Colonic mucosa (tissue), 4 donors: Measurements from ENCODE around the gene ENTR1. TPM values are rescaled to one million over a fixed set of nuclear protein-coding genes. Genes with fewer than 3 reads are reported as not detected.

Experiments used
- DNase-seq: peaks from one replicate; pipeline ENCODE4 v3.0.0-alpha.2; 2020
- H3K27ac ChIP-seq: fragments of 200-600 bp; one replicate; pipeline ENCODE4 v1.8.0; 2021
- H3K27me3 ChIP-seq: fragments of 200-600 bp; one replicate; pipeline ENCODE4 v1.8.0; 2021
- H3K36me3 ChIP-seq: fragments of 200-600 bp; one replicate; pipeline ENCODE4 v1.8.0; 2021
- H3K4me1 ChIP-seq: fragments of 200-600 bp; one replicate; pipeline ENCODE4 v1.8.0; 2021; ENCODE audit warnings: mild to moderate bottlenecking
- H3K4me3 ChIP-seq: fragments of 200-600 bp; one replicate; pipeline ENCODE4 v1.8.0; 2021
- H3K9ac ChIP-seq, 2 donors: one replicate each; pipeline ENCODE4 v1.7.0; 2013; ENCODE audit warnings: control low read depth in 2 of 2, low read depth in 2 of 2, low read length in 2 of 2
- H3K9me3 ChIP-seq: fragments of 200-600 bp; one replicate; pipeline ENCODE4 v1.8.0; 2021
- CTCF ChIP-seq: fragments of 200-600 bp; IDR thresholded peaks from one replicate; pipeline ENCODE4 v1.8.0; 2022; ENCODE audit warnings: antibody characterized with exemption, mild to moderate bottlenecking
- intact Hi-C: fragments of 100-400 bp; cut with DNase I; formaldehyde crosslinking; loops from one replicate; pipeline ENCODE4 v1.14.1; 2022
- total RNA-seq, 2 donors: library from RNA; stranded (reverse); fragmentation: NEBNext Ultra II Directional in 1 of 2; extraction: Animal tissue kit (Norgen Biotek cat#: 25700) in 1 of 2; gene quantifications; one replicate each; pipeline ENCODE4 v1.2.1, GENCODE V29; 2021
- donor health status: healthy.
- donor health status: DM: no; HTN: no; CAD: no.
- donor health status: DM: no; HTN: no; CAD: no.

Gene ENTR1
- total RNA-seq, 2 donors from 2014 or later = 24.5 to 48.4 TPM

- no peak overlapping the region for H3K4me3 ChIP-seq
- TF ChIP-seq CTCF = no peak
- H3K36me3 ChIP-seq = no peaks in the 10 kb centered on the region
- no peaks in the 10 kb centered on the region for H3K9me3 ChIP-seq
- no peak overlapping the region for H3K9ac ChIP-seq
- intact Hi-C loops = no loop called here
- no peak for DNase-seq
- peaks cover 9% of the 10 kb centered on the region for H3K4me1 ChIP-seq
- H3K27ac ChIP-seq = no peak overlapping the region
- H3K27me3 ChIP-seq = no peaks in the 10 kb centered on the region
These were observed 45.3 kb downstream of the ENTR1 start for GRCh38 chr9:136364942-136365774.

- DNase-seq = no peak
- intact Hi-C loops = no loop called here
These were observed 46.3 kb downstream of the ENTR1 start for GRCh38 chr9:136363949-136364748.

GRCh38 chr9:136363106-136363948, 47.1 kb downstream of the ENTR1 start, which contains the start of gene DNLZ:
DNLZ (minus strand) TSS chr9:136363744; CDS start chr9:136363714, 30 bp downstream.
- no peaks in the 10 kb centered on the region for H3K27me3 ChIP-seq
- H3K9ac ChIP-seq = peak within 1 kb of the TSS in 1 of 2 donors; percentile 95
- no peaks in the 10 kb centered on the region for H3K36me3 ChIP-seq
- intact Hi-C loops = no loop called here
- H3K9me3 ChIP-seq = no peaks in the 10 kb centered on the region
- H3K4me3 ChIP-seq = peak within 1 kb of the TSS; percentile 68
- TF ChIP-seq CTCF = peak; percentile 99
- peaks cover 9% of the 10 kb centered on the region for H3K4me1 ChIP-seq
- peak within 1 kb of the TSS; percentile 83 for H3K27ac ChIP-seq
- peak; percentile 99 for DNase-seq

More at GRCh38 chr9:136363949-136364748, 46.3 kb downstream of the ENTR1 start:
- Histone ChIP-seq H3K9ac (no peak overlapping the region), H3K4me1 (peaks cover 9% of the 10 kb centered on the region), H3K27me3 (no peaks in the 10 kb centered on the region), H3K4me3 (no peak overlapping the region), H3K36me3 (no peaks in the 10 kb centered on the region), H3K9me3 (no peaks in the 10 kb centered on the region), H3K27ac (no peak overlapping the region)
- TF ChIP-seq CTCF = no peak

- intact Hi-C loops = no loop called here
- H3K4me3 ChIP-seq = no peak overlapping the region
- H3K9ac ChIP-seq = peak overlapping the region in 1 of 2 donors; percentile 3
- H3K27ac ChIP-seq = peak overlapping the region; percentile 0
- H3K9me3 ChIP-seq = no peaks in the 10 kb centered on the region
- peak; percentile 34 for DNase-seq
- H3K36me3 ChIP-seq = no peaks in the 10 kb centered on the region
- TF ChIP-seq CTCF = no peak
- no peaks in the 10 kb centered on the region for H3K27me3 ChIP-seq
- peaks cover 9% of the 10 kb centered on the region for H3K4me1 ChIP-seq
These were observed 48.0 kb downstream of the ENTR1 start for GRCh38 chr9:136362450-136362784.
